BLaER1 (cell line): Measurements from ENCODE around the gene KLHL2.
A peak's percentile ranks its signal among the peaks of the same experiment; 100 is the strongest.
"Not testable (repeated sequence)": the region's sequence is repeated elsewhere in the genome, so short reads cannot be mapped to it uniquely, and the experiment has no call there.

Source experiments
- H3K27ac ChIP-seq: shearing (Covaris generic); formaldehyde crosslinking; 2 replicates; pipeline ENCODE4 v1.8.1; 2022
- H3K27me3 ChIP-seq: shearing (Covaris generic); formaldehyde crosslinking; 2 replicates; pipeline ENCODE4 v1.8.1; 2022
- H3K36me3 ChIP-seq: shearing (Covaris generic); formaldehyde crosslinking; 2 replicates; pipeline ENCODE4 v1.8.1; 2022
- H3K4me1 ChIP-seq: shearing (Covaris generic); formaldehyde crosslinking; 2 replicates; pipeline ENCODE4 v1.8.1; 2022
- H3K4me2 ChIP-seq: shearing (Covaris generic); formaldehyde crosslinking; 2 replicates; pipeline ENCODE4 v1.8.1; 2022
- H3K4me3 ChIP-seq: shearing (Covaris generic); formaldehyde crosslinking; 2 replicates; pipeline ENCODE4 v1.8.1; 2022
- H3K9ac ChIP-seq: shearing (Covaris generic); formaldehyde crosslinking; 2 replicates; pipeline ENCODE4 v1.8.1; 2022
- H3K9me3 ChIP-seq: shearing (Covaris generic); formaldehyde crosslinking; 2 replicates; pipeline ENCODE4 v1.8.1; 2022
- H4K20me1 ChIP-seq: shearing (Covaris generic); formaldehyde crosslinking; 2 replicates; pipeline ENCODE4 v1.8.1; 2022
- Cebpa-rat ChIP-seq: shearing (Covaris generic); IDR thresholded peaks from 2 replicates; pipeline ENCODE4 v1.8.1; 2022

The KLHL2 gene

DNA sequence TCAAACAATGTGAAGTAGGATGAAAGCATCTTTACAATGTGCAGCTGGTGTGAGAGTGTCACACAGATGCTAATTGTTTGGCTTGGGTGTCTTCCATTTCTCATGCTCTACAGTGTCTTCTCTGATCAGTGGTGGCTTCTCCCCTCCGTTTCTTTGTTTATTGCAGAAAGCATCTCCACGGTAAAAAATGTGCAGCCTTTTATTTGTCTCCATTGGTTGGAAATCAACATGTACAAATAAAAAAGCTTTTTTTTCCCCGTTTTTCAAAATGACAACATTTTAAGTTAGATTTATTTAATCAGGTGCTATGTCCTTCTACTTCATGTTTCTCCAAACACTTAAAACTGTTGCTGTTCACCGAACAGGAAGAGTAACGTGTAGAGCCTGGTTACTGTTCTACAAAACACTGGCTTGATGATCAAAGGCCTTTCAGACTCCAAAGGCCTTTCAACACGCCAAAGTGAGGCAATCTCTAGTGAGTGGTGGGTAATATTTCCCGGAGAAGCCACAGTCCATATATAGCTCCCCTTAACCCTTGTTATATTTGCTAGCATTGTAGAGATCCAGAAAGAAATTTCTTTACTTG, 48.8 kb downstream of the KLHL2 start:
- H3K27ac ChIP-seq, result peak overlapping the region; percentile 70
- H3K9me3 ChIP-seq, H3K36me3 ChIP-seq, H4K20me1 ChIP-seq, H3K27me3 ChIP-seq: not testable (repeated sequence)
- peaks cover 86% of the 10 kb centered on the region for H3K4me1 ChIP-seq
- peak overlapping the region; percentile 55 for H3K4me3 ChIP-seq
- peak overlapping the region; percentile 57; the same call in 1 of the 2 replicates for H3K9ac ChIP-seq
- H3K4me2 ChIP-seq, result peak overlapping the region; percentile 92
- peak; percentile 73 for TF ChIP-seq Cebpa-rat

- H3K4me2 ChIP-seq, result peak overlapping the region; percentile 92
- not testable (repeated sequence) for H3K4me3 ChIP-seq, H3K9me3 ChIP-seq, H3K9ac ChIP-seq, H3K27me3 ChIP-seq, H4K20me1 ChIP-seq
- peaks cover 81% of the 10 kb centered on the region for H3K4me1 ChIP-seq
- peak overlapping the region; percentile 79 for H3K27ac ChIP-seq
- peaks cover 11% of the 10 kb centered on the region for H3K36me3 ChIP-seq
Observed at GRCh38 chr4:165259776-165260175, 52.4 kb downstream of the KLHL2 start.

DNA sequence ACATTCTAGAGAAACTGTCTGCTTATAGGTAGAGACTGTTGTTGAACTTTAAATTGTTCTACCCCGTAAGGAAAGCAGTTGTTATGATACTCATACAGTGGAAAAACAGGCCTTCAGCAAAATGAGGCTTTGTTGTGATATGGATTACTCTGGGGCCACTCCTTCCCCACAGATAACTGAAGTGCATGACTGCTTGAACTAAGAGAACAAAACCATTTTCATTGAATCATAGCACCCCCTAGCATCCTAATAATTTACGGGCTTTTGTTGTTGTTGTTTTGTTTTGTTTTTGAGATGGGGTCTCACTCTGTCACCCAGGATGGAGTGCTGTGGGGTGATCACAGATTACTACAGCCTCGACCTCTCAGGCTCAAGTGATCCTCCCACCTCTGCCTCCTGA, 54.9 kb downstream of the KLHL2 start:
- H3K27me3 ChIP-seq, H3K4me3 ChIP-seq, H4K20me1 ChIP-seq, H3K9ac ChIP-seq: not testable (repeated sequence)
- H3K4me1 ChIP-seq, result peaks cover 57% of the 10 kb centered on the region
- peaks cover 23% of the 10 kb centered on the region for H3K36me3 ChIP-seq
- H3K27ac ChIP-seq, result peak overlapping the region; percentile 59
- H3K4me2 ChIP-seq, result peak overlapping the region; percentile 43
- peaks cover 13% of the 10 kb centered on the region; the same call in 1 of the 2 replicates for H3K9me3 ChIP-seq

DNA sequence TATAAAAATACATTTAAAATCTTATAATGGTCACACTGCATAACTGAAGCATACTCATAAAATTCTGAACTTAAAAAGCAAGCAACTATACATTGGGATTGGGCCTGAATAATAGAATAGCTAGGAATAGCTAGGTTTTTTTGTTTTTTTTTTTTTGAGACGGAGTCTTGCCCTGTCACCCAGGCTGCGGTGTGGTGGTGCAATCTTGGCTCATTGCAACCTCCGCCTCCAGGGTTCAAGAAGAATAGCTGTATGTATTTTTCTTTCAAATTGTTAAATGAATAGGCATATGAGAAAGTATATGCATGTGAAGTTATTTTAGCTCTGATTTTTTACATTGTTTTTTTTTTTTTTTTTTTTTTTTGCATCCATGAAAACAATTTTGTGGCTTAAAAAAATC, 56.1 kb downstream of the KLHL2 start:
- not testable (repeated sequence) for H4K20me1 ChIP-seq, H3K27ac ChIP-seq, H3K4me3 ChIP-seq, H3K27me3 ChIP-seq, H3K4me2 ChIP-seq, H3K9ac ChIP-seq
- H3K36me3 ChIP-seq, result peaks cover 26% of the 10 kb centered on the region
- peaks cover 45% of the 10 kb centered on the region for H3K4me1 ChIP-seq
- H3K9me3 ChIP-seq, result peaks cover 13% of the 10 kb centered on the region; the same call in 1 of the 2 replicates

DNA sequence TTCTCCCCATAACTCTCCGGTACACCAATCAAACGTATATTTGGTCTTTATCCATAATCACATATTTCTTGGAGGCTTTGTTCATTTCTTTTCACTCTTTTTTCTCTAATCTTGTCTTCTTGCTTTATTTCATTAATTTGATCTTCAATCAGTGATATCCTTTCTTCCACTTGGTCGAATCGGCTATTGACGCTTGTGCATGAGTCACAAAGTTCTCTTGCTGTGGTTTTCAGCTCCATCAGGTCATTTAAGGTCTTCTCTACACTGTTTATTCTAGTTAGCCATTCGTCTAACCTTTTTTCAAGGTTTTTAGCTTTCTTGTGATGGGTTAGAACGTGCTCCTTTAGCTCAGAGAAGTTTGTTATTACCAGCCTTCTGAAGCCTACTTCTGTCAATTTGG, 62.6 kb downstream of the KLHL2 start:
- H3K36me3 ChIP-seq, result peaks cover 65% of the 10 kb centered on the region
- H3K27ac ChIP-seq, H3K9ac ChIP-seq, H3K4me3 ChIP-seq, H3K4me2 ChIP-seq, H3K4me1 ChIP-seq, H4K20me1 ChIP-seq, H3K27me3 ChIP-seq: not testable (repeated sequence)
- H3K9me3 ChIP-seq, result peaks cover 45% of the 10 kb centered on the region

- H3K4me1 ChIP-seq, H3K9ac ChIP-seq, H3K27me3 ChIP-seq, H3K4me2 ChIP-seq, H3K27ac ChIP-seq, H3K4me3 ChIP-seq, H4K20me1 ChIP-seq: not testable (repeated sequence)
- H3K36me3 ChIP-seq, result peaks cover 76% of the 10 kb centered on the region
- H3K9me3 ChIP-seq, result peaks cover 32% of the 10 kb centered on the region
Observed at GRCh38 chr4:165273443-165273842, 66.1 kb downstream of the KLHL2 start.

- H3K4me2 ChIP-seq, H4K20me1 ChIP-seq, H3K27me3 ChIP-seq, H3K9ac ChIP-seq, H3K27ac ChIP-seq, H3K4me3 ChIP-seq, H3K4me1 ChIP-seq: not testable (repeated sequence)
- H3K36me3 ChIP-seq, result peaks cover 82% of the 10 kb centered on the region
- peaks cover 20% of the 10 kb centered on the region for H3K9me3 ChIP-seq
Observed at GRCh38 chr4:165275357-165275756, 68.0 kb downstream of the KLHL2 start.

DNA sequence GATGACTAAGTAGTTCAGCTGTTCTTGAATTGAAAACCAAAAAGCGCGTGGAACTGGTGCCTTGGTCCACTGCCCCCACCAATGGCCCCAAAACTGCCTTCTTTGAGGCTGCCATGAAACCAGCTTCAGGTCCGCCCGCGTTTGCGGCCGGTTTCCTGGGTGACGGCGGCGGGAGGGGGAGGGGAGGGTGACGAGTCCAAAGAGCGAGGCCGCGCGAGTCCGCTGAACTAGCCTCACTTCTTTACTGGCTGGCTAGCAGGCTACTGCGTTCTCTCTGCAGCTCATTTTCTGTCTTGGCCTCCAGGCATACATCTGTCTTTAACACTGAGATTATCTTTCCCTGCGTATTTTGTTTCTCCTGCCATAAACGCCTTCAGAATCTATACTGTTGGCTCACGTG, 72.2 kb downstream of the KLHL2 start:
- not testable (repeated sequence) for H3K27me3 ChIP-seq, H3K27ac ChIP-seq, H4K20me1 ChIP-seq, H3K4me1 ChIP-seq, H3K4me3 ChIP-seq, H3K4me2 ChIP-seq, H3K9ac ChIP-seq
- H3K36me3 ChIP-seq, result peaks cover 87% of the 10 kb centered on the region
- H3K9me3 ChIP-seq, result peaks cover 28% of the 10 kb centered on the region

GRCh38 chr4:165284697-165285096, 77.3 kb downstream of the KLHL2 start:
- not testable (repeated sequence) for H3K27ac ChIP-seq, H3K4me2 ChIP-seq, H3K9ac ChIP-seq, H3K4me3 ChIP-seq, H3K27me3 ChIP-seq
- Histone ChIP-seq H3K4me1 (peaks cover 27% of the 10 kb centered on the region; the same call in 1 of the 2 replicates), H4K20me1 (peaks cover 32% of the 10 kb centered on the region), H3K36me3 (peaks cover 69% of the 10 kb centered on the region), H3K9me3 (peaks cover 33% of the 10 kb centered on the region)

- peaks cover 27% of the 10 kb centered on the region; the same call in 1 of the 2 replicates for H3K4me1 ChIP-seq
- H3K4me2 ChIP-seq, result 0 out of 2 replicates have a peak overlapping the region, but pooled peaks have one; percentile 17
- peaks cover 69% of the 10 kb centered on the region for H3K36me3 ChIP-seq
- peaks cover 53% of the 10 kb centered on the region for H4K20me1 ChIP-seq
- not testable (repeated sequence) for H3K9ac ChIP-seq, H3K27me3 ChIP-seq, H3K27ac ChIP-seq, H3K4me3 ChIP-seq
- peaks cover 28% of the 10 kb centered on the region for H3K9me3 ChIP-seq
Observed at GRCh38 chr4:165286619-165287340, 79.4 kb downstream of the KLHL2 start.

GRCh38 chr4:165288226-165288625, 80.9 kb downstream of the KLHL2 start:
- Histone ChIP-seq H3K27ac (no peak overlapping the region), H3K9ac (no peak overlapping the region), H3K4me2 (no peak overlapping the region), H3K27me3 (no peaks in the 10 kb centered on the region), H3K4me1 (peaks cover 27% of the 10 kb centered on the region; the same call in 1 of the 2 replicates), H3K4me3 (no peak overlapping the region), H3K36me3 (peaks cover 67% of the 10 kb centered on the region), H4K20me1 (peaks cover 66% of the 10 kb centered on the region), H3K9me3 (peaks cover 18% of the 10 kb centered on the region)
- no peak for TF ChIP-seq Cebpa-rat
